NCI-H1105 (cell line): ENCODE results near the gene MAN2A2.
"Not testable (repeated sequence)": the region's sequence is repeated elsewhere in the genome, so short reads cannot be mapped to it uniquely, and the experiment has no call there.

Experiments used
- DNase-seq: peaks from one replicate; lab custom pipeline; 2025; lab: John Stamatoyannopoulos, UW

MAN2A2 gene

GRCh38 chr15:90884719-90885431 lies 18.2 kb upstream of the MAN2A2 start:
- no peak for DNase-seq

DNA sequence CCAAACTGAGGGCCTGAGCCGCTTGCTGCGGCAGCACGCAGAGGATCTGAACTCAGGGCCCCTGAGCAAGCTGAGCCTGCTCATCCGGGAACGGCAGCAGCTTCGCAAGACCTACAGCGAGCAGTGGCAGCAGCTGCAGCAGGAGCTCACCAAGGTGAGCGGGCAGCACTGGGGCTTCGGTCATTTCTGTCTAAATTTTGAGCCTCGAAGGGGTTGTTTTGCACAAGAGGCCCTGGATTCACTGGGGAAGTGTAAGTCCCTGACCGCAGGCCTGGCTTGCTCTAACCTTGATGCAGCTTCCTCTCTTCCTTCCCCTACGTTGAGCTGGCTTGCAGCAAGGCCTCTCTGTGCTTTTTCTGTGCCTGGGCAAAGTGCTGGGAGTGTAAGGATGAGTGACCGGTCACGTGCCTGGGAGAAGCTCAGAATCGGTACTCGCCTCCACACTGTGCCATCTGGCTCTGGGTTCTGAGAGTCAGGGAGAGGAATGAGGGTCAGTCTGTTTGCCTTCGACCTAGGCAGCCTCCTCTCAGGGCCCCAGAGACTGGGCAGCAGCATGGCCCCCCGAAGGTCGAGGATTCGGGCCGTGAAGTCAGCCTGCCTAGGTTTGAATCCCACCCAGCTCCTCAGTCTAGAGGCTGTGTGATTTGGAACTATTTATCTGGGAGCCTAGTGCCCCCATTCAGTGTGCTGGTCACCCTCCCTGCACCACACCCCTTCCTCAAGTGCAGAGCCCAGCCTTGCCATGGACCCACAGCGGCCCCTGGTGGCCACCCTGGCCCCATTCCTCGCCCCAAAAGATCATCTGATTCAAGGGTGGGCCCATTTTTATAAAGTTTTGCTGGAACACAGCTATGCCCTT lies 17.4 kb upstream of the MAN2A2 start:
- DNase-seq: peak; percentile 25

DNA sequence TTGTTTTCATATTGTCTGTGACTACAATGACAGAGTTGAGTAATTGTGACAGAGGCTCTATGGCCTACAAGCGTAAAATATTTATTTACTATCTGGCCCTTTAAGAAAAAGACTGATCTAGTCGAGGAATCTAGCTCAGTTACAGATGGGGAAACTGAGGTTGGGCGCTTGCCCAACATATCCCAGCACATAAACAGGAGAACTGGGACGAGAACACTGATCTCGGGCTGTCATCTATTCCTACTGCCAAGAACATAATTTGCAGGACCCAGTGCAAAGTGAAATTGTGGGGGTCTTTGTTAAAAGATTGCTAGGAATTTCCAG lies 16.8 kb upstream of the MAN2A2 start:
- no peak for DNase-seq

DNA sequence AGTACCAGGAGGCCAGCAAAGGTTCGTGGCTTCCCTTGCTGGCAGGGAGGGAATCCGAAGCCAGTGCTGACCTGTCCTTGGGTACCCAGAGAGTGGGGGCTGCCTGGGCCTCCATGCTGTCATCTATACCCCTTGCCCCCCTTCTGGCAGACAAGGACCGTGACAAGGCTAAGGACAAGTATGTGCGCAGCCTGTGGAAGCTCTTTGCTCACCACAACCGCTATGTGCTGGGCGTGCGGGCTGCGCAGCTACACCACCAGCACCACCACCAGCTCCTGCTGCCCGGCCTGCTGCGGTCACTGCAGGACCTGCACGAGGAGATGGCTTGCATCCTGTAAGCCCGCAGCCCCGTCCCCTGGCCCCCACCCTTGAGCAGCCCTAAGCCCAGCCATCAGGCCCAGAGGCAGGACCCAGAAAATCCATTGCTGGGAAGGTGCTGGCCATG lies 16.0 kb upstream of the MAN2A2 start:
- no peak for DNase-seq

- DNase-seq: no peak
Measured at GRCh38 chr15:90889313-90889730, 13.8 kb upstream of the MAN2A2 start.

DNA sequence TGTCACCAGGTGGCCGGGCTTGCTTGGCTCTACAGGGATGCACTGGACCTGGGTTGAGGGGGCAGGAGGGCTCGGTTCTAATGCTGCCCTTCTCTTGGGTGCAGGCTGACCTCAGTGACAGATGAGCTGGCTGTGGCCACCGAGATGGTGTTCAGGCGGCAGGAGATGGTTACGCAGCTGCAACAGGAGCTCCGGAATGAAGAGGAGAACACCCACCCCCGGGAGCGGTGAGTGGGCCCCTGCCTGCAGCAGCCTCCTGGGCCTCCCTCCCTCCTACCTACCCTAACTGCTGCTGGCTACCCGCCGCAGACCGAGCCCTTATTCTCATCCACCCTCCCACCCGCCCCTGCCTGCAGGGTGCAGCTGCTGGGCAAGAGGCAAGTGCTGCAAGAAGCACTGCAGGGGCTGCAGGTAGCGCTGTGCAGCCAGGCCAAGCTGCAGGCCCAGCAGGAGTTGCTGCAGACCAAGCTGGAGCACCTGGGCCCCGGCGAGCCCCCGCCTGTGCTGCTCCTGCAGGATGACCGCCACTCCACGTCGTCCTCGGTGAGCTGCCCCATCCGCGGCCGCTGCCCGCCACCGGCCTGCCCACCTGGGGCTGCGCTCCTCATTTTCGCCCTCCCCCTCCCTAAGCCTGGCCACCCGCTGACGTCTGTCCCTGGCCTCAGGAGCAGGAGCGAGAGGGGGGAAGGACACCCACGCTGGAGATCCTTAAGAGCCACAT lies 13.2 kb upstream of the MAN2A2 start:
- no peak for DNase-seq

GRCh38 chr15:90890839-90891238 lies 12.3 kb upstream of the MAN2A2 start:
- no peak for DNase-seq

- DNase-seq: no peak
Measured at GRCh38 chr15:90891346-90891949, 11.7 kb upstream of the MAN2A2 start.

DNA sequence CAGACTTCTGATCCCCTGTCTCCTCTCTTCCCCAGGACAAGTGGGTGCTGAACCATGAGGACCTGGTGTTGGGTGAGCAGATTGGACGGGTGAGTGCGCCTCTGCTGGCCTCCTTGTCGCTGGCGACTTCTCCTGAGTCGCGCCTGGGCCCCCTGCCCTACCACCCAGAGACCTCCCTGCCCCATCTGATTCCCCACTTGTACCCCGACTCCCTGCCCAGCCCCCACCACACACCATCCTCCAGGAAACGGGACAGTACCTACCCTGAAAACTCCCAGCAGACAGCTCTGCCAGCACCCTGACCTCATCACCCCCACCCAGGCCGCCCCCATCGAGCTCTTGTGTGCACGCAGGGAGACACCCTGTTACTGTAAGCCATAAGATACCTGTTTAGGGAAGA lies 11.1 kb upstream of the MAN2A2 start:
- DNase-seq: no peak

DNA sequence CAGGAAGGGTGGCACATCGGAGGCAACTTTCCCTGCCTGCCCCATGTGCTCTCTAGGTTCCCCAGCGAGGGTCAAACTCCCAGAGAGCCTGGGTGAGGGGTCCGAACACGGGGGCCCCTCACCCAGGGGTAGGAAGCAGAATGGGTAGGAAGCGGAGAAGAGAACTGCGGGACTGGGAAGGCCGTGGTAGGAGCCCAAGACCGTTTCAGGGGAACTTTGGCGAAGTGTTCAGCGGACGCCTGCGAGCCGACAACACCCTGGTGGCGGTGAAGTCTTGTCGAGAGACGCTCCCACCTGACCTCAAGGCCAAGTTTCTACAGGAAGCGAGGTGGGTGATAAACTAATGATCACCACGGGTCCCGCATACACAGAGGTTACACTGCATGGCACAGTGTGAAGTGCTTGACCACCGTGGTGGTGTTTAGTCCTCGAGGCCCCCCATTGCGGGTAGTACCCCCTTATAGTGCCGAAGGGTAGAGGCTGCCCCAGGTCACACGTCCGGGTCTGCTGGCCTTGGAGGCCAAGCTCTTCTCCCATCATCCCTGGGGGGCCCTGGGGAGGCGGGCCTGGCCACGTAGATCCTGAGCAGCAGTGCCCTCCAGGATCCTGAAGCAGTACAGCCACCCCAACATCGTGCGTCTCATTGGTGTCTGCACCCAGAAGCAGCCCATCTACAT lies 10.5 kb upstream of the MAN2A2 start:
- no peak for DNase-seq

- no peak for DNase-seq
Measured at GRCh38 chr15:90893175-90894090, 9.7 kb upstream of the MAN2A2 start.

- DNase-seq: no peak
Measured at GRCh38 chr15:90895571-90896117, 7.5 kb upstream of the MAN2A2 start.

GRCh38 chr15:90897131-90897655 lies 5.9 kb upstream of the MAN2A2 start:
- not testable (repeated sequence) for DNase-seq

- no peak for DNase-seq
Measured at GRCh38 chr15:90901175-90902039, 1.7 kb upstream of the MAN2A2 start.

GRCh38 chr15:90902040-90902839 lies 862 bp upstream of the MAN2A2 start:
- DNase-seq: peak; percentile 45

DNA sequence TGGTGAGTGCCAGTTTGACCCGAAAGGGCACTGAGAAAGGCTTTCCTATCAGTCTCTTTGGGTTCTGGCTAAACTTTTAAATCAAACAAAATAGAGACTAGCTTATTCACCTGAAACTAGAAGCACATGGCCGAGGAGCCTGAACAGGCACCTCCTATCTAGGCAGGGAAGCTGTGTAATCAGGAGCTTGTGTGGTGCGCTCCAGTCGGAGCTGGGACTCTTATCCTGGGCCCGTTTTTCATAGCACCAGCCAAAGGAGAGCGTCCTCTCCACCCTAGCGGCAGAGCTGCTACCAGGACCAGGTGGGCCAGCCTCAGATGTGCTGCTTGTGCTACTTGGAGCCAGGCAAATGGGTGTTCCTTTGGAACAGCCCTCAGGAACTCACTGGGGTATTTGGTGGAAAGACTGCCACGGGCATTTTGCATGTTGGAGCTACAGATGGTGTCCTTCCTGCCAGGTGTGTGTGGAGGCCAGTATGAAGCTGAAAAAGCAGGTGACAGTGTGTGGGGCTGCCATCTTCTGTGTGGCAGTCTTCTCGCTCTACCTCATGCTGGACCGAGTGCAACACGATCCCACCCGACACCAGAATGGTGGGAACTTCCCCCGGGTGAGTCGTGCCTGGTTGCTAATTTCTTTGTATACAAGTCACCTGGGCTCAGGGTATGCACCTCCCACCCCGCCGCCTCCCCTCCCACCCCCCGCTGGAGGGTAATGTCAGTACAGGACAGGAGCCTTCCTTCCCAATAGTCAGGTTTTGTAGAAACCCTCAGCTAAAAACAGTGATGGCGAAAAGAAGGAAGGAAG lies 833 bp downstream of the MAN2A2 start:
- DNase-seq: no peak

DNA sequence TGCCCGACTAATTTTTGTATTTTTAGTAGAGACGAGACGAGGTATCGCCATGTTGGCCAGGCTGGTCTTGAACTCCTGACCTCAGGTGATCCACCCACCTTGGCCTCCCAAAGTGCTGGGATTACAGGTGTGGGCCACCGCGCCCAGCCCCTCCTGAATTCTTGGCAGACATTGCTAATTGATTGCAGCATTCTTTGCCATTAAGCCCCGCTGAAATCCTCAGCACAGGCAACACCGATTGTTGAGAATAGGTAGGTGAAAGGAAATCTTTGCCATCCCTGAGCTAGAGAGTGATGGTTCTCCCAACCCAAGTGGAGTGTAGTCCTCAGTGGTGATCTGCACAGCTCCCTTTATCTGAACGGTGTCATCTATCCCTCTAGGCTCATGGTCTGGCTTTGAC lies 1.6 kb downstream of the MAN2A2 start:
- no peak for DNase-seq
